ENCODE measurements around the gene SH3RF1. TPM values are rescaled to one million over a fixed set of nuclear protein-coding genes. Genes with fewer than 3 reads are reported as not detected.
A peak's percentile ranks its signal among the peaks of the same experiment; 100 is the strongest.
"Not testable (repeated sequence)": the region's sequence is repeated elsewhere in the genome, so short reads cannot be mapped to it uniquely, and the experiment has no call there.

The SH3RF1 gene
- total RNA-seq, 1 experiment from 2014 or later, result 5.8 TPM

GRCh38 chr4:169286562-169287301 is 16.0 kb upstream of the SH3RF1 start:
- Histone ChIP-seq H3K4me3 (no peak overlapping the region), H3K27me3 (no peaks in the 10 kb centered on the region), H3K4me1 (no peaks in the 10 kb centered on the region), H3K36me3 (no peaks in the 10 kb centered on the region), H3K9me3 (replicated peaks) (no peaks in the 10 kb centered on the region), H3K27ac (no peak overlapping the region)
- DNase-seq, result peak; percentile 26 to 32

- Histone ChIP-seq H3K27ac (no peak overlapping the region), H3K4me3 (no peak overlapping the region), H3K4me1 (no peaks in the 10 kb centered on the region), H3K27me3 (no peaks in the 10 kb centered on the region), H3K9me3 (replicated peaks) (no peaks in the 10 kb centered on the region), H3K36me3 (no peaks in the 10 kb centered on the region)
- DNase-seq, result no peak
Measured at GRCh38 chr4:169283114-169283509, 12.4 kb upstream of the SH3RF1 start.

- H3K27ac ChIP-seq, result no peak overlapping the region
Measured at GRCh38 chr4:169282429-169283113, 11.8 kb upstream of the SH3RF1 start.

GRCh38 chr4:169279108-169279507 is 8.4 kb upstream of the SH3RF1 start:
- H3K27ac ChIP-seq, result no peak overlapping the region
- no peaks in the 10 kb centered on the region for H3K27me3 ChIP-seq
- H3K9me3 ChIP-seq (replicated peaks), result no peaks in the 10 kb centered on the region
- H3K4me1 ChIP-seq, result no peaks in the 10 kb centered on the region
- DNase-seq, result no peak
- no peaks in the 10 kb centered on the region for H3K36me3 ChIP-seq
- no peak overlapping the region for H3K4me3 ChIP-seq

More at GRCh38 chr4:169282429-169283113, 11.8 kb upstream of the SH3RF1 start:
- Histone ChIP-seq H3K27me3 (no peaks in the 10 kb centered on the region), H3K4me3 (no peak overlapping the region), H3K36me3 (no peaks in the 10 kb centered on the region), H3K4me1 (no peaks in the 10 kb centered on the region), H3K9me3 (replicated peaks) (no peaks in the 10 kb centered on the region)
- no peak for DNase-seq

GRCh38 chr4:169278624-169279023 is 7.9 kb upstream of the SH3RF1 start:
- H3K27me3 ChIP-seq, result no peaks in the 10 kb centered on the region
- no peaks in the 10 kb centered on the region for H3K36me3 ChIP-seq
- H3K9me3 ChIP-seq (replicated peaks), result no peaks in the 10 kb centered on the region
- no peak for DNase-seq
- H3K4me1 ChIP-seq, result no peaks in the 10 kb centered on the region
- no peak overlapping the region for H3K4me3 ChIP-seq
- H3K27ac ChIP-seq, result no peak overlapping the region

GRCh38 chr4:169277838-169278237 is 7.1 kb upstream of the SH3RF1 start:
- not testable (repeated sequence) for H3K4me3 ChIP-seq; H3K27me3 ChIP-seq; H3K4me1 ChIP-seq; H3K27ac ChIP-seq; DNase-seq; H3K9me3 ChIP-seq (replicated peaks); H3K36me3 ChIP-seq

GRCh38 chr4:169275180-169275579 is 4.4 kb upstream of the SH3RF1 start:
- H3K27me3 ChIP-seq, result no peaks in the 10 kb centered on the region
- no peak overlapping the region for H3K4me3 ChIP-seq
- H3K27ac ChIP-seq, result no peak overlapping the region
- DNase-seq, result no peak
- H3K9me3 ChIP-seq (replicated peaks), result no peaks in the 10 kb centered on the region
- no peaks in the 10 kb centered on the region for H3K36me3 ChIP-seq
- H3K4me1 ChIP-seq, result no peaks in the 10 kb centered on the region

GRCh38 chr4:169274033-169274432 is 3.3 kb upstream of the SH3RF1 start:
- H3K27ac ChIP-seq, result no peak overlapping the region
- no peaks in the 10 kb centered on the region for H3K36me3 ChIP-seq
- no peak overlapping the region for H3K4me3 ChIP-seq
- no peaks in the 10 kb centered on the region for H3K27me3 ChIP-seq
- H3K9me3 ChIP-seq (replicated peaks), result no peaks in the 10 kb centered on the region
- no peaks in the 10 kb centered on the region; the same call in 1 of the 2 replicates for H3K4me1 ChIP-seq
- DNase-seq, result no peak

- Histone ChIP-seq H3K9me3 (replicated peaks) (no peaks in the 10 kb centered on the region), H3K27ac (no peak overlapping the region), H3K27me3 (no peaks in the 10 kb centered on the region), H3K4me1 (no peaks in the 10 kb centered on the region; the same call in 1 of the 2 replicates), H3K4me3 (no peak overlapping the region), H3K36me3 (no peaks in the 10 kb centered on the region)
- no peak for DNase-seq
Measured at GRCh38 chr4:169272265-169272886, 1.6 kb upstream of the SH3RF1 start.

- peak overlapping the region; percentile 92 for H3K4me3 ChIP-seq
- peaks cover 3% of the 10 kb centered on the region; the same call in 1 of the 2 replicates for H3K36me3 ChIP-seq
- no peaks in the 10 kb centered on the region for H3K27me3 ChIP-seq
Measured at GRCh38 chr4:169271692-169272007, 894 bp upstream of the SH3RF1 start.

GRCh38 chr4:169269916-169270809 is 593 bp downstream of the SH3RF1 start:
- Histone ChIP-seq H3K4me3 (peak overlapping the region; percentile 92), H3K27ac (peak overlapping the region; percentile 71), H3K27me3 (no peaks in the 10 kb centered on the region), H3K9me3 (replicated peaks) (no peaks in the 10 kb centered on the region), H3K4me1 (no peaks in the 10 kb centered on the region; the same call in 1 of the 2 replicates), H3K36me3 (peaks cover 3% of the 10 kb centered on the region; the same call in 1 of the 2 replicates)
- DNase-seq, result peak; percentile 62 to 64

More at GRCh38 chr4:169271692-169272007, 894 bp upstream of the SH3RF1 start:
- DNase-seq, result no peak
- H3K27ac ChIP-seq, result no peak overlapping the region
- no peaks in the 10 kb centered on the region for H3K9me3 ChIP-seq (replicated peaks)
- no peaks in the 10 kb centered on the region; the same call in 1 of the 2 replicates for H3K4me1 ChIP-seq

- H3K27ac ChIP-seq, result peak overlapping the region; percentile 71; the same call in 1 of the 2 replicates
- H3K27me3 ChIP-seq, result no peaks in the 10 kb centered on the region
- DNase-seq, result peak; percentile 7 to 19
- peak overlapping the region; percentile 92 for H3K4me3 ChIP-seq
- peaks cover 3% of the 10 kb centered on the region; the same call in 1 of the 2 replicates for H3K36me3 ChIP-seq
- no peaks in the 10 kb centered on the region; the same call in 1 of the 2 replicates for H3K4me1 ChIP-seq
- no peaks in the 10 kb centered on the region for H3K9me3 ChIP-seq (replicated peaks)
Measured at GRCh38 chr4:169268951-169269760, 1.6 kb downstream of the SH3RF1 start.

GRCh38 chr4:169267070-169267469 is 3.7 kb downstream of the SH3RF1 start:
- H3K27ac ChIP-seq, result no peak overlapping the region
- peaks cover 5% of the 10 kb centered on the region; the same call in 1 of the 2 replicates for H3K36me3 ChIP-seq
- no peaks in the 10 kb centered on the region for H3K27me3 ChIP-seq
- no peak overlapping the region for H3K4me3 ChIP-seq
- H3K9me3 ChIP-seq (replicated peaks), result no peaks in the 10 kb centered on the region
- DNase-seq, result no peak
- no peaks in the 10 kb centered on the region; the same call in 1 of the 2 replicates for H3K4me1 ChIP-seq
